HG02884 (cell line): ENCODE measurements around the gene BMP8A.

Experiments
- ATAC-seq: cut with Tn5 transposase; IDR thresholded peaks from one replicate; pipeline ENCODE4 v1.9.1; 2021; ENCODE audit warnings: mild to moderate bottlenecking, moderate library complexity; ENCODE audit not compliant: unreplicated experiment

Gene BMP8A

DNA sequence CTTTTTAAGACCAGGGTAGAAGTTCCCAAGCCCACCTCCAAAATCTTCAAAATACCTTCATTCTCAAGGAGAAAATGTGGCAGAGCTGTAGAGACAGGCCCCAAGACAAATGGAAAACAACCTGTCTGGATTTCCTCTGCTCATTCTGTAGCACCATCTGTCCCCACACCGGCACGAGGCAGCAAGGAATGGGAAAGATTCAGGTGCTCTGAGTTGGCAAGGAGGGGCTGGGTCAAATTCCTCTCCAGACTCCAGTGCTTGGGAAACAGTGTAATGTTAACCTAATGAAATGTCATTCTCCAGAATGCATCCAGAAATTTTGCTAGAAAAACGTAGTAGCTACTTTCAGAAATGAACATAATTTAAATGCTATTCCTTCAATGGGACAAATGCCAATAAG is 75.9 kb downstream of the BMP8A start:
- no peak for ATAC-seq

DNA sequence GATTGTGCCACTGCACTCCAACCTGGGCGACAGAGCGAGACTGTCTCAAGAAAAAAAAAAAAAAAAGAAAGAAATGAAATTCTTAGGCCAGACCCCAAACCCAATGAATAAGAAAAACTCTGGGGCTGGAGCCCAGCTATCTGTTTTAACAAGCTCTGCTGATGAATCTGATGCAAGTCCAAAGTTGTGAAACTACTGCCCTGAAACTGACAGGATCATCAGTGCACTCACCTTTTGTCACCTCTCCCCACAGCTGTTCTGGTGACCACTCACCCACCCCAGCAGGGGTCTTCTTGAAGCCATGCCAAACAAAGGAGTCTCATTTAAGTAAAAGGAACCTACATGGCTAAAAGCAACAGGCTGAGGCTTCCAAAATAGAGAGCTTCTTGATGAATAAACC is 76.8 kb downstream of the BMP8A start:
- no peak for ATAC-seq

DNA sequence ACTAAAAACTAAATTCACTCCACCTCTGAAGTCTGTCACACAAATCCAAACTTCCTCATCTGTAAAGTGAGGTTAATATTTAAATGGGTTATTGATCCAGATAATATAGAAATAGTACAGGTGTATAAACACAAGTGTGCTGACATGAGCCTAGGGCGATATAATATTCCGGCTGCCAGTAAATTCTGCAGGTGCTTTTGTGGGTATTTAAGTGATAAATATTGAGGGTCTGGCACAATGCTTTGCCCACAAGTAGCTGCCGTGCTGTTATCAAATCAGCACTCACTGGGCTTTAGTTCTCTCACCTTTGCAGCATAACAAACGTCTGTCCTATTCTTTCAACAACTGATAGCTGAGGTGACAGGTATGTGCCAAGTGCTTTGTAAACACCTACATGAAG is 77.6 kb downstream of the BMP8A start:
- no peak for ATAC-seq

DNA sequence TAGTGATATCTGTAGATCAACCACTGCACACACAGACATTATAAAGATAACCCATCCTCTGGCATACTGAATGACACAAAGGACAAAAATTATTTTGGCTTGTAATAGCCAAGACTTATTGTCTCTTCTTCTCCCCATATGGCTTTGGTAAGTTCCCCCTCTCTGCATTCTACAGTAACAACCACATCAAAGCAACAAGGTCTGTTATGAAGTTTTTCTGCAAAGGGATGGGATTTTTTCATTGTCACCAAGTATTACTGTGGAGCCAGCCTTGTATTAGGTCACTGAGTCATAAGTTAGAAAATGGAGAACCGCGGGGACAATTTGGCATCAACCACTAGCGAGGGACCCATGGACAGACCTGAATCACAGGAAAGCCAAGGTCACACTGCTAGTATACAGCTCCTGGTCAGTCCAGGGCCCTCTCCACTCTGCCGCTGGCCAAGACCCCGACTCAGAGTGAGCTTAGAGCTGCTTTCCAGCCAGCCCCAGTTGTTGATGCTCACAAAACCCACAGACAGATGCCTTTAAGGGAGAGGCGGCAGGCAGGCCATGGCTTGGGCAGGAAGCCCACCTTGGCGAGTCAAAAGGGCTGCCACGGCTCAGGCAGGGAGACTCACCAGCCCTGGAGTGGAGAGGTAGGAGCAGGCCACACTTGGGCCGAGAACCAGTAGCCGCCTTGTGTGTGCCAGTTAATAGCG is 79.2 kb downstream of the BMP8A start:
- no peak for ATAC-seq

DNA sequence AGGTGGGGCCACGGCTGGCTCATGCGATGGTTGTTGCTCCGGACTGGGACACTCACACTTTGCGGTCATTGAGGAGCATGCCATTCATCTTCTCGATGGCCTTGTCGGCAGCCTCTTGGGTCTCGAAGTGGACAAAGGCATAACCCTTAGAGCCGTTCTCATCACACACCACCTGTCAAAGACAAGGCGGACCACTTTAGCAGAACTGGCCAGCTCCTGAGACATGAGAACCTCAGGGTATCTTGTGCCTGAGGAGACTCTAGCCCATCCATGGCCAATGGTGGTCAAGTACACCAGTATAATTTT is 79.7 kb downstream of the BMP8A start:
- no peak for ATAC-seq

DNA sequence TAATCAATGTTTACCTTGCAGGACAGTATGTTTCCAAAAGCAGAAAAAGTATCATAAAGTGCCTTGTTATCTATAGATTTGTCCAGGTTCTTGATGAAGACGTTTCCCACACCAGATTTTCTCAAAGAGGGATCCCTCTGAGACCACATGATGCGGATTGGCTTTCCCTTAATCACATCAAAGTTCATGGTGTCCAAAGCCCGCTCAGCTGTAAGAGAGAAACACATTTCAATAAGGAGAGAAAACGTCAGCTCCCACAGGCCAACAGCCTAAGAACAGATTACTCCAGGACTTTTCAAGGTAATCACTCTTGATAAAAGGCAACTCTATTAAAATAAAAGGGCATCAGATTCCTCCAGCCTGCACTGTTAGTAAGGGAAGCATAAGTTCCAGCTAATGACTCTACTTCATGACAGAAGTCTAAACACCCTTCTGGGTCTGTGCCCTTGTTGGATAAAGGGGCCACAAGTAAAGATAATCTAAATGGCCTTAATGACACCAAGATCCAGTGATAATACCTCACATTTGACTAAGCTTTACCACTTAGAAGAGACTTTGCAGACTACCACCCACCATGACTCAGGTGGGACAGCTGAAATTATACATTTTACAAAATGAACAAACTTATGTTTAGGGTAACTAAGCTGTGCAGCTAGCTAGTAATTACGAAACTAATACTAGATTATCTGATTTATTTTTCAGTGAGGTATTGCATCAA is 81.1 kb downstream of the BMP8A start:
- ATAC-seq: no peak

DNA sequence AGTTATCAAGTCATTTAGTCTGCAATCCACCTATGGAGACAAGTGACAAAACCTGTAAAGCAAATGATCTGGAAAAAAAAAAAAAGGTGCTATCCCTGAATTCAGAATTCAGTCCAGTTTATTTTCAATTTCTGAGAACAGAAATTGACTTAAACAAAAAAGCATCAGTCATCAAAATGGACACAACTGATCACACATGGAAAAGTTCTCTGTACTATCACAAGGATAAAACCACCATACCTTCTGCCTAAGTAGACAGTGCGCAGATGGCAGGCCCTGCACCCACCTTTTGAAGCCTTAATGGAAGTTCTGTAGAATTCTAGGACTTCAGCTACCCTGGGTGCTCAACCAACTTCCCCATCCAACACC is 81.6 kb downstream of the BMP8A start:
- ATAC-seq: no peak

DNA sequence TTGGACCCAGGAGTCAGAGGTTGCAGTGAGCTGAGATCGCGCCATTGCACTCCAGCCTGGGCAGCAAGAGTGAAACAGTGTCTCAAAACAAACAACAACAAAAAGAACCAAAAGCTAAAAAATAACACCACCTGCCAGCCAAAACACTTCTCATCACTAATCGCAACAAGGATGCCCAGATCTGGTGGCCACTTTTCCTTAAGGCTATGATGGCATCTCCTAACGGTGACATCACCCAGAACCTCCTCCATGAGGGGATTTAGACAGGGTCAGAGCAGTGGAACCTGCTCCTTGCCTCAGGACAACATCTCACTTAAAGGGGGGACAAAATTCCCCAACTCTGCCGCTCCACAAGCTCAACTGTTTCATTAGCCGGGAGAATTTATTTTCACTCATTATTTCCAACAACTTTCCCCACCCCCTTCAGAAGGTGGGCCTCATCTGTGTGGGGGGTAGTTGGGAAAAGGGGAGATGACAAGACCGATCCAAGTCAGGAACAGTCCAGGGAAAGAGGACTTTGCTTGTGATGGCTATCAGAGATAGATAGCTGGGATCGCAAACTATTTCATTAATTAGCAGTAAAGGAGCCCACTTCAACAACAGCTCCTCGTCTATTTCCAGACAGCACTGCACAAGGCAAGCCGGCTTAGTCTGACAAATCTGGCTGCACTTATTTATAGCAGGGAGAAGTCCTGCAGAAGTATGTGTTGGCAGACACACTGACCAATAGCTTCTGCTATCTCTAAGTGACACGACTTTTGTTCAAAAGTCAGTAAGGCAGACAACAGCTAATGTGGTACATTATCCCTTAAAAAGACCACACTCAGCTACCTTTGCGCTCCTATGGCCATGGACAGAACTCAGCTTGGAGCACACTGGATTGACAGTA is 82.5 kb downstream of the BMP8A start:
- ATAC-seq: no peak

DNA sequence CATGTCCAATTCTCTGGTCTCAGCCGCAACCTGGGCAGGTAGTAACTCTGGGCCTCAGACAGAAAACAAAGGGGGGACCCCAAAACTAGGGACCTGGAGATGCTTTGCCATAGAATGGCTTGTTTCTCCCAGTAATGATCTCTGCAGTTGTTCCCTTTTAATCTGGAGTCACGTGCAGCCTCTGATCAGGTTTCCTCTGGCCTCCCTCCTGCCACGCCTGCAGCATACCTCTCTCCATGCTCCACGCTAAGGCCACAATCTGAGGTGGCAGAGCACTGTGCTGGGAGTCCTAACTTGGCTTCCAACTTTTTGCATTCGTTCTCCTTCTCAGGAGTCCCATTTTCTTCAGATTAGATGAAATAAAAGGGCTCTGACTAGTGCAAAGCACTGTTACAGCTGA is 83.2 kb downstream of the BMP8A start:
- no peak for ATAC-seq
